Neuronal stem cell (in vitro differentiated cells): ENCODE measurements around the gene TSPAN7. TPM values are rescaled to one million over a fixed set of nuclear protein-coding genes. Genes with fewer than 3 reads are reported as not detected.
A peak's percentile ranks its signal among the peaks of the same experiment; 100 is the strongest.

Experiments
- DNase-seq: peaks from one replicate; pipeline ENCODE4 v3.0.0-alpha.2; 2013; ENCODE audit warnings: low spot score
- H2AFZ ChIP-seq: one replicate; pipeline ENCODE4 v1.6.1; 2013; ENCODE audit warnings: mild to moderate bottlenecking, low read length, inconsistent platforms
- H2AK5ac ChIP-seq: 2 replicates; pipeline ENCODE4 v1.6.1; 2013; ENCODE audit warnings: low read depth, mild to moderate bottlenecking, inconsistent platforms, low read length, moderate library complexity, mixed read lengths
- H2BK120ac ChIP-seq: 2 replicates; pipeline ENCODE4 v1.6.1; 2013; ENCODE audit warnings: low read depth, mild to moderate bottlenecking, inconsistent platforms, low read length, moderate library complexity, mixed read lengths
- H2BK12ac ChIP-seq: one replicate; pipeline ENCODE4 v1.6.1; 2013; ENCODE audit warnings: low read length, inconsistent platforms
- H2BK15ac ChIP-seq: 2 replicates; pipeline ENCODE4 v1.6.1; 2013; ENCODE audit warnings: mild to moderate bottlenecking, low read length, inconsistent platforms, mixed read lengths
- H2BK5ac ChIP-seq: one replicate; pipeline ENCODE4 v1.6.1; 2013; ENCODE audit warnings: inconsistent platforms, mild to moderate bottlenecking, low read length, moderate library complexity
- H3K14ac ChIP-seq: one replicate; pipeline ENCODE4 v1.6.1; 2013; ENCODE audit warnings: low read length, inconsistent platforms
- H3K18ac ChIP-seq: 2 replicates; pipeline ENCODE4 v1.6.1; 2013; ENCODE audit warnings: low read length, inconsistent platforms
- H3K23ac ChIP-seq: 2 replicates; pipeline ENCODE4 v1.6.1; 2013; ENCODE audit warnings: low read depth, mild to moderate bottlenecking, mixed read lengths, low read length, inconsistent platforms; ENCODE audit not compliant: poor library complexity
- H3K27ac ChIP-seq: replicated peaks from 3 replicates; pipeline ENCODE4 v1.5.1; 2013; ENCODE audit warnings: low read length, inconsistent platforms
- H3K27me3 ChIP-seq, 3 experiments: 2 replicates each; pipeline ENCODE4 v1.6.1; 2013; ENCODE audit warnings: low read length in 3 of 3, mild to moderate bottlenecking in 2 of 3, inconsistent platforms in 1 of 3, low read depth in 1 of 3, mixed read lengths in 1 of 3, moderate library complexity in 1 of 3; ENCODE audit not compliant: control insufficient read depth in 3 of 3, insufficient read depth in 3 of 3
- H3K36me3 ChIP-seq, 2 donors: replicated peaks in 1 of 2; 2 replicates each; pipeline ENCODE4 v1.6.1; 2013; ENCODE audit warnings: low read length in 2 of 2; ENCODE audit not compliant: control insufficient read depth in 2 of 2, insufficient read depth in 2 of 2
- H3K4ac ChIP-seq: 2 replicates; pipeline ENCODE4 v1.6.1; 2013; ENCODE audit warnings: inconsistent platforms, mild to moderate bottlenecking, low read length, moderate library complexity
- H3K4me1 ChIP-seq, 2 donors: 1 replicate in 1 of 2; 2 replicates in 1 of 2; pipeline ENCODE4 v1.6.1; 2013; ENCODE audit warnings: low read length in 2 of 2, low read depth in 1 of 2; ENCODE audit not compliant: control insufficient read depth in 2 of 2, insufficient read depth in 1 of 2
- H3K4me2 ChIP-seq: one replicate; pipeline ENCODE4 v1.6.1; 2013; ENCODE audit warnings: mild to moderate bottlenecking, low read length, inconsistent platforms; ENCODE audit not compliant: insufficient read depth, poor library complexity, severe bottlenecking
- H3K4me3 ChIP-seq, 2 donors: 2 replicates each; pipeline ENCODE4 v1.5.1; 2013; ENCODE audit warnings: low read length in 2 of 2, mild to moderate bottlenecking in 2 of 2, inconsistent platforms in 1 of 2, moderate library complexity in 1 of 2
- H3K79me1 ChIP-seq: one replicate; pipeline ENCODE4 v1.6.1; 2013; ENCODE audit warnings: low read depth, mild to moderate bottlenecking, inconsistent platforms, low read length, moderate library complexity
- H3K9ac ChIP-seq: one replicate; pipeline ENCODE4 v1.6.1; 2013; ENCODE audit warnings: mild to moderate bottlenecking, low read depth, low read length, inconsistent platforms; ENCODE audit not compliant: poor library complexity
- H3K9me3 ChIP-seq, 2 donors: replicated peaks in 1 of 2; 2 replicates each; pipeline versions ENCODE3 to v1.6.1; 2013; ENCODE audit warnings: low read length in 2 of 2, mild to moderate bottlenecking in 2 of 2, inconsistent platforms in 1 of 2, low read depth in 1 of 2, mixed read lengths in 1 of 2, moderate library complexity in 1 of 2; ENCODE audit not compliant: control insufficient read depth in 2 of 2, insufficient read depth in 1 of 2
- H4K8ac ChIP-seq: one replicate; pipeline ENCODE4 v1.6.1; 2013; ENCODE audit warnings: low read depth, mild to moderate bottlenecking, inconsistent platforms, low read length, moderate library complexity
- H4K91ac ChIP-seq: one replicate; pipeline ENCODE4 v1.6.1; 2013; ENCODE audit warnings: low read length, low read depth, mild to moderate bottlenecking, inconsistent platforms; ENCODE audit not compliant: poor library complexity
- WGBS, 2 donors: extraction: QIAGEN DNeasy Blood & Tissue Kit; methylation state at CpG; one replicate each; pipeline ENCODE4 v1.1.7; 2013; ENCODE audit warnings: missing lambda C conversion rate in 2 of 2, mixed read lengths in 1 of 2; ENCODE audit not compliant: insufficient read length in 2 of 2, insufficient replicate concordance in 1 of 2; ENCODE audit errors: extremely low coverage in 2 of 2; 5-methylcytosine and 5-hydroxymethylcytosine counted together
- polyA plus RNA-seq, 2 experiments: library from polyadenylated mRNA; stranded (reverse); fragments of 200-250 nt; gene quantifications; one replicate each; pipeline ENCODE4 v1.2.3, GENCODE V29; 2013

The TSPAN7 gene
- polyA plus RNA-seq (2013, experiment 1 of 2): 30.9 TPM
- polyA plus RNA-seq (2013, experiment 2 of 2): 30.5 TPM

GRCh38 chrX:38561126-38561868, at the start of gene TSPAN7:
TSS of gene TSPAN7 (plus strand) at chrX:38561542. CDS start at chrX:38561547, 5 bp downstream.
- Histone ChIP-seq H3K27me3 (peaks cover 0 to 9% (median 0%) of the 10 kb centered on the region in 3 experiments), H3K18ac (peak within 1 kb of the TSS; percentile 64), H3K9me3 (no peaks in the 10 kb centered on the region), H2AK5ac (no peak within 1 kb of the TSS), H2BK5ac (no peak within 1 kb of the TSS), H3K79me1 (no peaks in the 10 kb centered on the region), H3K36me3 (no peaks in the 10 kb centered on the region), H3K9ac (peak within 1 kb of the TSS; percentile 9), H2BK15ac (no peak within 1 kb of the TSS), H3K4me2 (peak within 1 kb of the TSS; percentile 80), H3K14ac (no peak within 1 kb of the TSS), H4K8ac (peak within 1 kb of the TSS; percentile 82), H2AFZ (peak within 1 kb of the TSS; percentile 89), H3K4me1 (peaks cover 2% of the 10 kb centered on the region in 2 donors), H3K4ac (no peak within 1 kb of the TSS), H2BK120ac (no peak within 1 kb of the TSS), H4K91ac (no peak within 1 kb of the TSS), H3K4me3 (peak within 1 kb of the TSS; percentile 40 to 89), H3K27ac (no peak within 1 kb of the TSS), H2BK12ac (no peak within 1 kb of the TSS), H3K23ac (no peak within 1 kb of the TSS)
- peak; percentile 65 for DNase-seq
- WGBS, 2 donors: no CpG with 5 or more reads among the region's 78 CpGs

GRCh38 chrX:38513112-38513742, 48.1 kb upstream of the TSPAN7 start:
- Histone ChIP-seq H4K8ac (no peak overlapping the region), H2AFZ (no peak overlapping the region), H3K27ac (no peak overlapping the region), H3K36me3 (no peaks in the 10 kb centered on the region), H3K4me2 (no peak overlapping the region), H3K9me3 (no peaks in the 10 kb centered on the region), H3K4me1 (no peaks in the 10 kb centered on the region), H3K79me1 (no peaks in the 10 kb centered on the region), H3K4ac (no peak overlapping the region), H2BK5ac (no peak overlapping the region), H3K14ac (no peak overlapping the region), H3K27me3 (no peaks in the 10 kb centered on the region), H3K18ac (no peak overlapping the region), H2BK15ac (no peak overlapping the region), H2BK12ac (no peak overlapping the region), H2BK120ac (no peak overlapping the region), H3K9ac (no peak overlapping the region), H3K4me3 (no peak overlapping the region), H2AK5ac (no peak overlapping the region), H4K91ac (no peak overlapping the region), H3K23ac (no peak overlapping the region)
- WGBS, 2 donors: no CpG with 5 or more reads among the region's 5 CpGs
- DNase-seq: no peak

- H2AFZ ChIP-seq: no peak overlapping the region
- H4K91ac ChIP-seq: no peak overlapping the region
- no peak overlapping the region for H3K4ac ChIP-seq
- no peak overlapping the region for H2BK12ac ChIP-seq
- no peak overlapping the region for H3K9ac ChIP-seq
- H4K8ac ChIP-seq: no peak overlapping the region
- H3K9me3 ChIP-seq: no peaks in the 10 kb centered on the region
- H2BK5ac ChIP-seq: no peak overlapping the region
- no peak overlapping the region for H3K23ac ChIP-seq
- no peaks in the 10 kb centered on the region for H3K36me3 ChIP-seq
- no peak overlapping the region for H2BK120ac ChIP-seq
- no peak for DNase-seq
- no peaks in the 10 kb centered on the region for H3K27me3 ChIP-seq
- no peak overlapping the region for H3K4me2 ChIP-seq
- H2BK15ac ChIP-seq: no peak overlapping the region
- no peak overlapping the region for H2AK5ac ChIP-seq
- no peaks in the 10 kb centered on the region for H3K4me1 ChIP-seq
- H3K18ac ChIP-seq: no peak overlapping the region
- no peaks in the 10 kb centered on the region for H3K79me1 ChIP-seq
- no peak overlapping the region for H3K4me3 ChIP-seq
- no peak overlapping the region for H3K14ac ChIP-seq
- no peak overlapping the region for H3K27ac ChIP-seq
Observed at GRCh38 chrX:38514016-38514854, 47.1 kb upstream of the TSPAN7 start.

GRCh38 chrX:38515291-38515690, 46.1 kb upstream of the TSPAN7 start:
- no peak overlapping the region for H2BK5ac ChIP-seq
- no peaks in the 10 kb centered on the region for H3K36me3 ChIP-seq
- H3K4ac ChIP-seq: no peak overlapping the region
- no peak overlapping the region for H2AFZ ChIP-seq
- no peak overlapping the region for H4K91ac ChIP-seq
- H3K27ac ChIP-seq: no peak overlapping the region
- no peak overlapping the region for H3K23ac ChIP-seq
- no peaks in the 10 kb centered on the region for H3K27me3 ChIP-seq
- no peaks in the 10 kb centered on the region for H3K79me1 ChIP-seq
- no peak overlapping the region for H3K4me3 ChIP-seq
- no peaks in the 10 kb centered on the region for H3K4me1 ChIP-seq
- H3K4me2 ChIP-seq: no peak overlapping the region
- no peak overlapping the region for H3K14ac ChIP-seq
- no peaks in the 10 kb centered on the region for H3K9me3 ChIP-seq
- no peak overlapping the region for H2BK15ac ChIP-seq
- H3K9ac ChIP-seq: no peak overlapping the region
- no peak overlapping the region for H3K18ac ChIP-seq
- no peak overlapping the region for H2AK5ac ChIP-seq
- no peak overlapping the region for H2BK12ac ChIP-seq
- no CpG with 5 or more reads among the region's 1 CpG for WGBS, 2 donors
- DNase-seq: no peak
- no peak overlapping the region for H4K8ac ChIP-seq
- H2BK120ac ChIP-seq: no peak overlapping the region
